NB4 (cell line): Measurements from ENCODE around the gene COPG2.

Experiments used
- CTCF ChIP-seq: IDR thresholded peaks from one replicate; pipeline ENCODE4 v1.5.1; 2012; ENCODE audit warnings: low read depth, low read length
- MAX ChIP-seq: IDR thresholded peaks from 2 replicates; pipeline ENCODE4 v1.6.1; 2011; ENCODE audit warnings: low read depth, low read length
- MYC ChIP-seq: IDR thresholded peaks from 2 replicates; pipeline ENCODE4 v1.6.1; 2011; ENCODE audit warnings: low read depth, low read length
- POLR2A ChIP-seq: IDR thresholded peaks from 2 replicates; pipeline ENCODE4 v1.6.1; 2011; ENCODE audit warnings: mild to moderate bottlenecking; ENCODE audit not compliant: insufficient read length; ENCODE audit errors: extremely low read depth

DNA sequence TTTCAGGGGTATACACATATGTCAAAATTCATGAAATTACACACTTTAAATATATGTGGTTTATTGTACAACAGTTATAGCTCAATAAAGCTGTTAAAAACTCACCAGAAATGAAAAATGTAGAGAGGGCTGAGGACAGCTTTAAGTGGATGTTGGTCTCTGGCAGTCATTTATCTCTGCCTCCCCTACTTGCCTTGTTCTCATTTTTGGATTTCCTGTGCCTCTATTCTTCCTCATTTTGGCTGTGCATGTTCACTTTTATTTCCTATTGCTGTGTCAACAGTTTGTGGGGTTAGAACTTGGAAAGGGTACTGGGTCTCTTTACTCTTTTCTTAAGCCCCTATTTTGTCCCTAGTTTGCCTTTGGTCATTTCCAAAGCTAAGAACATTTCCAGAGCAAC, 195.3 kb downstream of the COPG2 start:
- TF ChIP-seq CTCF (no peak), POLR2A (no peak), MAX (no peak), MYC (no peak)
